K562 (cell line): ENCODE measurements around the gene IRF2BP1. TPM values are rescaled to one million over a fixed set of nuclear protein-coding genes. Genes with fewer than 3 reads are reported as not detected.

Source experiments
- KLF10 ChIP-seq: fragments of 250-450 bp; sonication (Bioruptor Pico); IDR thresholded peaks from 2 replicates; pipeline ENCODE4 v1.6.1; 2021; ENCODE audit warnings: matching md5 sums
- MAFK ChIP-seq: IDR thresholded peaks from 2 replicates; pipeline ENCODE4 v1.6.1; 2011; ENCODE audit warnings: low read length, improper control_type of control experiment
- NFYB ChIP-seq: IDR thresholded peaks from 2 replicates; pipeline ENCODE4 v1.6.1; 2011; ENCODE audit warnings: mild to moderate bottlenecking, moderate library complexity; ENCODE audit not compliant: insufficient read length; ENCODE audit errors: extremely low read depth
- NR1H2 ChIP-seq: sonication (generic); formaldehyde crosslinking; IDR thresholded peaks from 2 replicates; pipeline ENCODE4 v1.4.0; 2020; ENCODE audit warnings: mild to moderate bottlenecking, missing genetic modification reagents
- PHB ChIP-seq: fragments of 250-450 bp; sonication (Bioruptor Pico); IDR thresholded peaks from 2 replicates; pipeline ENCODE4 v1.5.0; 2021
- PTRF ChIP-seq: fragments of 450-650 bp; IDR thresholded peaks from 2 replicates; pipeline ENCODE4 v1.6.1; 2016; ENCODE audit warnings: mild to moderate bottlenecking, missing genetic modification characterization, missing compliant biosample characterization
- RBM15 ChIP-seq: fragments of 200-400 bp; formaldehyde crosslinking; IDR thresholded peaks from 2 replicates; pipeline ENCODE4 v1.6.1; 2018; ENCODE audit warnings: mild to moderate bottlenecking, low read length, moderate library complexity; ENCODE audit not compliant: insufficient read depth
- SAFB2 ChIP-seq: fragments of 200-400 bp; formaldehyde crosslinking; IDR thresholded peaks from 2 replicates; pipeline ENCODE4 v1.6.1; 2018; ENCODE audit warnings: borderline replicate concordance, low read length, low read depth, moderate library complexity; ENCODE audit not compliant: severe bottlenecking
- SETDB1 ChIP-seq: IDR thresholded peaks from one replicate; pipeline ENCODE4 v1.6.1; 2012; ENCODE audit warnings: low read length, control low read depth, inconsistent platforms
- SNIP1 ChIP-seq: fragments of 450-650 bp; IDR thresholded peaks from 2 replicates; pipeline ENCODE4 v1.7.1; 2017; ENCODE audit warnings: low read depth, mild to moderate bottlenecking
- SRF ChIP-seq, 2 experiments: fragments of 250-450, 450-650 bp in 1 of 2; sonication (Bioruptor Pico) in 1 of 2; sonication (generic) in 1 of 2; formaldehyde crosslinking; IDR thresholded peaks; 2 replicates each; pipeline versions ENCODE4 v1.5.0 to v1.5.1; 2020 to 2022; ENCODE audit warnings: mild to moderate bottlenecking in 1 of 2, missing genetic modification reagents in 1 of 2
- TFAM ChIP-seq: fragments of 250-450 bp; sonication (Bioruptor Pico); conservative IDR thresholded peaks from 2 replicates; pipeline ENCODE4 v1.5.0; 2021; ENCODE audit warnings: mild to moderate bottlenecking, moderate library complexity
- ZNF121 ChIP-seq: sonication (generic); formaldehyde crosslinking; conservative IDR thresholded peaks from 2 replicates; pipeline ENCODE4 v1.8.0; 2022; ENCODE audit warnings: missing genetic modification reagents
- ZNF77 ChIP-seq: fragments of 250-450 bp; sonication (Bioruptor Pico); IDR thresholded peaks from 2 replicates; pipeline ENCODE4 v1.5.0; 2020
- polyA plus RNA-seq, 8 experiments: library from polyadenylated mRNA; depleted of rRNA in 4 of 8; stranded (reverse) in 5 of 8; unstranded in 3 of 8; fragments of >200 nt; fragmentation: Nextera tagmentation in 2 of 8; fragmentation: Illumina TruSeq in 1 of 8; extraction: Ambion mirVana in 2 of 8; extraction: Trizol in 1 of 8; gene quantifications; 2 replicates each; pipeline versions ENCODE4 v1.2.1 to v1.2.3, GENCODE V29; 2011 to 2014; ENCODE audit warnings: inconsistent platforms in 1 of 8, missing spikeins in 1 of 8
- total RNA-seq, 7 experiments: library from RNA; depleted of rRNA in 6 of 7; stranded (reverse); fragments of >200 nt in 6 of 7; fragmentation: Illumina TruSeq in 2 of 7; extraction: Trizol in 2 of 7; gene quantifications; 2 replicates each; pipeline versions ENCODE4 v1.2.1 to v1.2.3, GENCODE V29; 2011 to 2021; ENCODE audit warnings: low replicate concordance in 1 of 7
- TF ChIP-seq, protein P1 (sequence below): fragments of 250-450 bp; sonication (Bioruptor Pico); IDR thresholded peaks from 2 replicates; pipeline ENCODE4 v1.8.0; 2021; ENCODE audit warnings: moderate library complexity, mild to moderate bottlenecking, inconsistent platforms
- TF ChIP-seq, protein P2 (sequence below): IDR thresholded peaks from 2 replicates; pipeline ENCODE4 v1.6.1; 2016; ENCODE audit warnings: missing genetic modification characterization, missing compliant biosample characterization
- TF ChIP-seq, protein P3 (sequence below): IDR thresholded peaks from 2 replicates; pipeline ENCODE4 v1.6.1; 2014; ENCODE audit warnings: antibody characterized with exemption
- TF ChIP-seq, protein P4 (sequence below): fragments of 200-800 bp; sonication (Bioruptor generic); IDR thresholded peaks from 2 replicates; pipeline ENCODE4 v1.6.1; 2016; ENCODE audit warnings: missing genetic modification characterization, missing compliant biosample characterization
- TF ChIP-seq, protein P5 (sequence below): fragments of 250-450 bp; sonication (Bioruptor Pico); IDR thresholded peaks from 2 replicates; pipeline ENCODE4 v1.5.0; 2021

IRF2BP1 gene
- total and polyA plus RNA-seq, 9 of the 15 experiments (the other 6 are each of a cell fraction or from before 2014, with no cell fraction given): 0.61 to 35.9 (median 3.5) TPM

DNA sequence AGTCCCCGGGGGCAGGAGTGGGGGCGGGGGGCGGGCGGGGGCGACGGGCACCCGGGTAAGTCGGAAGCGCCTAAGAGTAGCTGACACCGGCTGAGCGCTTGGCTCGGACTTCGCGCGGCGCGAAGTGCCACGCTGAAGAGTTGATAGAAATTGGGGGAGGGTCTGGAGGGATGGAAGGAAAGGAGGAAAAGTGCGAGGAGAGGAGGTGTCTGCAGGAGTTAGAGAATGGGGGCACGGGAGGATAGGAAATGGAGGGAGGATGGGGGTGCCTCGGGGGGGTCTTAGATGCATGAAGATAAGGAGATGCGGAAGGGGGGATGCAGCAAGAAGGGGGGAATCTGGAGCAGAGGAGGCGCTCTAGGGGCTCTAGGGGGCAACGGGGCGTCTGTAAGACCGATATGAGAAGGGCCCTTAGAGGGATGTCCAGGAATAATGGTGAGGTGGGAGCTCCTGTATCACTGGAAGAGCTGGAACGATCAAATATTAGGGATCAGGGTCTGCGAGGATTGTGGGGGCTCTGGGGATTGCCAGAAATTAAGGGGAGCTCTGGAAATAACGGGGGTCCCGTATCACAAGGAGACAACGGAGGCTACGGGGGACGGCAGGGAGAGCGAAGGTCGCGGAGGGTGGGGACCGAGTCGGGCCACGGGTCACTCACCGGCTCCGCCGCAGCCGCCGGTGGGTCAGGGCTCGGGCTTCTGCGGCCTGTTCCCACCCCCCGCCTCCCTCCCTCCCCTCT, 16.1 kb upstream of the IRF2BP1 start, which contains the start of gene MYPOP (continued):
- 0 out of 4 replicates have a peak, but pooled peaks of 1 of the 2 experiments have one; percentile 5 for TF ChIP-seq SRF (CRISPR knock-in tag; IDR thresholded peaks at IDR 0.05)
- TF ChIP-seq TFAM (CRISPR knock-in tag): no peak
- TF ChIP-seq PHB: no peak
- TF ChIP-seq NFYB: no peak
- TF ChIP-seq, protein P1, sequence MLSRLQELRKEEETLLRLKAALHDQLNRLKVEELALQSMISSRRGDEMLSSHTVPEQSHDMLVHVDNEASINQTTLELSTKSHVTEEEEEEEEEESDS (CRISPR knock-in tag): no peak
- TF ChIP-seq, protein P2, sequence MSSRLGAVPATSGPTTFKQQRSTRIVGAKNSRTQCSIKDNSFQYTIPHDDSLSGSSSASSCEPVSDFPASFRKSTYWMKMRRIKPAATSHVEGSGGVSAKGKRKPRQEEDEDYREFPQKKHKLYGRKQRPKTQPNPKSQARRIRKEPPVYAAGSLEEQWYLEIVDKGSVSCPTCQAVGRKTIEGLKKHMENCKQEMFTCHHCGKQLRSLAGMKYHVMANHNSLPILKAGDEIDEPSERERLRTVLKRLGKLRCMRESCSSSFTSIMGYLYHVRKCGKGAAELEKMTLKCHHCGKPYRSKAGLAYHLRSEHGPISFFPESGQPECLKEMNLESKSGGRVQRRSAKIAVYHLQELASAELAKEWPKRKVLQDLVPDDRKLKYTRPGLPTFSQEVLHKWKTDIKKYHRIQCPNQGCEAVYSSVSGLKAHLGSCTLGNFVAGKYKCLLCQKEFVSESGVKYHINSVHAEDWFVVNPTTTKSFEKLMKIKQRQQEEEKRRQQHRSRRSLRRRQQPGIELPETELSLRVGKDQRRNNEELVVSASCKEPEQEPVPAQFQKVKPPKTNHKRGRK: no peak
- TF ChIP-seq, protein P3, sequence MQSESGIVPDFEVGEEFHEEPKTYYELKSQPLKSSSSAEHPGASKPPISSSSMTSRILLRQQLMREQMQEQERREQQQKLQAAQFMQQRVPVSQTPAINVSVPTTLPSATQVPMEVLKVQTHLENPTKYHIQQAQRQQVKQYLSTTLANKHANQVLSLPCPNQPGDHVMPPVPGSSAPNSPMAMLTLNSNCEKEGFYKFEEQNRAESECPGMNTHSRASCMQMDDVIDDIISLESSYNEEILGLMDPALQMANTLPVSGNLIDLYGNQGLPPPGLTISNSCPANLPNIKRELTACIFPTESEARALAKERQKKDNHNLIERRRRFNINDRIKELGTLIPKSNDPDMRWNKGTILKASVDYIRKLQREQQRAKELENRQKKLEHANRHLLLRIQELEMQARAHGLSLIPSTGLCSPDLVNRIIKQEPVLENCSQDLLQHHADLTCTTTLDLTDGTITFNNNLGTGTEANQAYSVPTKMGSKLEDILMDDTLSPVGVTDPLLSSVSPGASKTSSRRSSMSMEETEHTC: no peak
- no peak for TF ChIP-seq PTRF
- TF ChIP-seq MAFK: no peak
- TF ChIP-seq SAFB2: no peak
- TF ChIP-seq SNIP1: no peak
- TF ChIP-seq NR1H2 (CRISPR knock-in tag): no peak
- TF ChIP-seq, protein P4, sequence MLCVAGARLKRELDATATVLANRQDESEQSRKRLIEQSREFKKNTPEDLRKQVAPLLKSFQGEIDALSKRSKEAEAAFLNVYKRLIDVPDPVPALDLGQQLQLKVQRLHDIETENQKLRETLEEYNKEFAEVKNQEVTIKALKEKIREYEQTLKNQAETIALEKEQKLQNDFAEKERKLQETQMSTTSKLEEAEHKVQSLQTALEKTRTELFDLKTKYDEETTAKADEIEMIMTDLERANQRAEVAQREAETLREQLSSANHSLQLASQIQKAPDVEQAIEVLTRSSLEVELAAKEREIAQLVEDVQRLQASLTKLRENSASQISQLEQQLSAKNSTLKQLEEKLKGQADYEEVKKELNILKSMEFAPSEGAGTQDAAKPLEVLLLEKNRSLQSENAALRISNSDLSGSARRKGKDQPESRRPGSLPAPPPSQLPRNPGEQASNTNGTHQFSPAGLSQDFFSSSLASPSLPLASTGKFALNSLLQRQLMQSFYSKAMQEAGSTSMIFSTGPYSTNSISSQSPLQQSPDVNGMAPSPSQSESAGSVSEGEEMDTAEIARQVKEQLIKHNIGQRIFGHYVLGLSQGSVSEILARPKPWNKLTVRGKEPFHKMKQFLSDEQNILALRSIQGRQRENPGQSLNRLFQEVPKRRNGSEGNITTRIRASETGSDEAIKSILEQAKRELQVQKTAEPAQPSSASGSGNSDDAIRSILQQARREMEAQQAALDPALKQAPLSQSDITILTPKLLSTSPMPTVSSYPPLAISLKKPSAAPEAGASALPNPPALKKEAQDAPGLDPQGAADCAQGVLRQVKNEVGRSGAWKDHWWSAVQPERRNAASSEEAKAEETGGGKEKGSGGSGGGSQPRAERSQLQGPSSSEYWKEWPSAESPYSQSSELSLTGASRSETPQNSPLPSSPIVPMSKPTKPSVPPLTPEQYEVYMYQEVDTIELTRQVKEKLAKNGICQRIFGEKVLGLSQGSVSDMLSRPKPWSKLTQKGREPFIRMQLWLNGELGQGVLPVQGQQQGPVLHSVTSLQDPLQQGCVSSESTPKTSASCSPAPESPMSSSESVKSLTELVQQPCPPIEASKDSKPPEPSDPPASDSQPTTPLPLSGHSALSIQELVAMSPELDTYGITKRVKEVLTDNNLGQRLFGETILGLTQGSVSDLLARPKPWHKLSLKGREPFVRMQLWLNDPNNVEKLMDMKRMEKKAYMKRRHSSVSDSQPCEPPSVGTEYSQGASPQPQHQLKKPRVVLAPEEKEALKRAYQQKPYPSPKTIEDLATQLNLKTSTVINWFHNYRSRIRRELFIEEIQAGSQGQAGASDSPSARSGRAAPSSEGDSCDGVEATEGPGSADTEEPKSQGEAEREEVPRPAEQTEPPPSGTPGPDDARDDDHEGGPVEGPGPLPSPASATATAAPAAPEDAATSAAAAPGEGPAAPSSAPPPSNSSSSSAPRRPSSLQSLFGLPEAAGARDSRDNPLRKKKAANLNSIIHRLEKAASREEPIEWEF (CRISPR knock-in tag): no peak
- no peak for TF ChIP-seq ZNF121
- TF ChIP-seq KLF10 (CRISPR knock-in tag): no peak
- TF ChIP-seq ZNF77 (CRISPR knock-in tag): no peak
- TF ChIP-seq RBM15: no peak
- TF ChIP-seq, protein P5, sequence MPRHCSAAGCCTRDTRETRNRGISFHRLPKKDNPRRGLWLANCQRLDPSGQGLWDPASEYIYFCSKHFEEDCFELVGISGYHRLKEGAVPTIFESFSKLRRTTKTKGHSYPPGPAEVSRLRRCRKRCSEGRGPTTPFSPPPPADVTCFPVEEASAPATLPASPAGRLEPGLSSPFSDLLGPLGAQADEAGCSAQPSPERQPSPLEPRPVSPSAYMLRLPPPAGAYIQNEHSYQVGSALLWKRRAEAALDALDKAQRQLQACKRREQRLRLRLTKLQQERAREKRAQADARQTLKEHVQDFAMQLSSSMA (CRISPR knock-in tag): no peak
- no peak for TF ChIP-seq SETDB1
